Ishikawa (cell line): ENCODE results near the gene GK2.

ENCODE experiments used
- EP300 ChIP-seq: IDR thresholded peaks from 2 replicates; pipeline ENCODE4 v1.6.1; 2012; ENCODE audit warnings: borderline replicate concordance
- FOXM1 ChIP-seq: IDR thresholded peaks from 2 replicates; pipeline ENCODE4 v1.6.1; 2012; ENCODE audit warnings: low read depth, borderline replicate concordance
- RAD21 ChIP-seq: IDR thresholded peaks from 2 replicates; pipeline ENCODE4 v1.6.1; 2012; ENCODE audit warnings: low read depth
- TAF1 ChIP-seq: IDR thresholded peaks from 2 replicates; pipeline ENCODE4 v1.6.1; 2012; ENCODE audit warnings: low read depth, mild to moderate bottlenecking
- TCF12 ChIP-seq: IDR thresholded peaks from 2 replicates; pipeline ENCODE4 v1.6.1; 2012; ENCODE audit warnings: low read depth
- TF ChIP-seq, protein P1 (sequence below): IDR thresholded peaks from 2 replicates; pipeline ENCODE4 v1.6.1; 2012
- TF ChIP-seq, protein P2 (sequence below): IDR thresholded peaks from 2 replicates; pipeline ENCODE4 v1.6.1; 2012

DNA sequence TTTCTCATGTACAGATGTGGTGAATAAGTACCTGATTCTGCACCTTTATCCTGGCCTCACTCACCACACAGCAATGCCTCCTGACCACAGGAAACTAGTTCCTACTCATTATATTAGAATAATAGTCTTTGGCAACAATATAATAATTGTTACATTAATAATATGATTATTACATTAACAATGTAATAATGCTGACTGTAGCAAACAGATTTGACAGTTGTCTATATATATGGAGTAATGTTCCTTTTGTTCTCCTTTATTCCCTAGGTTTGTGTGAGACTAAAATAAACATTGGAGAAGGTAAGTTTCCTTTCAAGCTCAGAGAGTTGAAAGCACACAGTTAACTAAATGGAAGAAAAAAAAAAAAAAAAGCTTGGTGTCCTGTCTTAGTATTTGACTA is 41.6 kb downstream of the GK2 start:
- TF ChIP-seq EP300 (no peak), TCF12 (no peak), TAF1 (no peak), RAD21 (no peak), FOXM1 (no peak)
- TF ChIP-seq, protein P1, sequence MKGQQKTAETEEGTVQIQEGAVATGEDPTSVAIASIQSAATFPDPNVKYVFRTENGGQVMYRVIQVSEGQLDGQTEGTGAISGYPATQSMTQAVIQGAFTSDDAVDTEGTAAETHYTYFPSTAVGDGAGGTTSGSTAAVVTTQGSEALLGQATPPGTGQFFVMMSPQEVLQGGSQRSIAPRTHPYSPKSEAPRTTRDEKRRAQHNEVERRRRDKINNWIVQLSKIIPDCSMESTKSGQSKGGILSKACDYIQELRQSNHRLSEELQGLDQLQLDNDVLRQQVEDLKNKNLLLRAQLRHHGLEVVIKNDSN: no peak
- TF ChIP-seq, protein P2, sequence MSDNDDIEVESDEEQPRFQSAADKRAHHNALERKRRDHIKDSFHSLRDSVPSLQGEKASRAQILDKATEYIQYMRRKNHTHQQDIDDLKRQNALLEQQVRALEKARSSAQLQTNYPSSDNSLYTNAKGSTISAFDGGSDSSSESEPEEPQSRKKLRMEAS: no peak
